BJ (cell line): ENCODE results near the gene PNPLA2. TPM values are rescaled to one million over a fixed set of nuclear protein-coding genes. Genes with fewer than 3 reads are reported as not detected.

Source experiments
- CTCF ChIA-PET: fragments of 350-600 bp; formaldehyde crosslinking; extraction: SDS; loops from one replicate; lab custom pipeline; 2021; ENCODE audit warnings: antibody characterized with exemption, inconsistent platforms; lab: Yijun Ruan, JAX
- POLR2A ChIA-PET: fragments of 300-600 bp; sonication (Branson Sonifier 250); formaldehyde crosslinking; extraction: SDS; loops from one replicate; lab custom pipeline; 2021; ENCODE audit warnings: antibody characterized with exemption; lab: Charles Lee
- DNase-seq: peaks from one replicate; pipeline ENCODE4 v3.0.0-alpha.2; 2011; ENCODE audit warnings: low read depth
- H3K27me3 ChIP-seq: 2 replicates; pipeline ENCODE4 v1.6.0; 2011; ENCODE audit warnings: low read length; ENCODE audit not compliant: control insufficient read depth, insufficient read depth
- H3K36me3 ChIP-seq: 2 replicates; pipeline ENCODE4 v1.5.1; 2011; ENCODE audit warnings: low read length; ENCODE audit not compliant: control insufficient read depth, insufficient read depth
- H3K4me3 ChIP-seq: 2 replicates; pipeline ENCODE4 v1.5.1; 2011; ENCODE audit warnings: low read depth, mild to moderate bottlenecking, control low read depth, low read length
- CTCF ChIP-seq: IDR thresholded peaks from 2 replicates; pipeline ENCODE4 v1.5.1; 2011; ENCODE audit warnings: low read depth, mild to moderate bottlenecking, control low read depth, inconsistent platforms, low read length, moderate library complexity; ENCODE audit not compliant: insufficient read depth
- polyA plus RNA-seq: library from polyadenylated mRNA; depleted of rRNA; stranded (reverse); fragments of >200 nt; gene quantifications from 2 replicates; pipeline ENCODE4 v1.2.3, GENCODE V29; 2011

PNPLA2 gene
- polyA plus RNA-seq, 1 experiment = 53.1 TPM

DNA sequence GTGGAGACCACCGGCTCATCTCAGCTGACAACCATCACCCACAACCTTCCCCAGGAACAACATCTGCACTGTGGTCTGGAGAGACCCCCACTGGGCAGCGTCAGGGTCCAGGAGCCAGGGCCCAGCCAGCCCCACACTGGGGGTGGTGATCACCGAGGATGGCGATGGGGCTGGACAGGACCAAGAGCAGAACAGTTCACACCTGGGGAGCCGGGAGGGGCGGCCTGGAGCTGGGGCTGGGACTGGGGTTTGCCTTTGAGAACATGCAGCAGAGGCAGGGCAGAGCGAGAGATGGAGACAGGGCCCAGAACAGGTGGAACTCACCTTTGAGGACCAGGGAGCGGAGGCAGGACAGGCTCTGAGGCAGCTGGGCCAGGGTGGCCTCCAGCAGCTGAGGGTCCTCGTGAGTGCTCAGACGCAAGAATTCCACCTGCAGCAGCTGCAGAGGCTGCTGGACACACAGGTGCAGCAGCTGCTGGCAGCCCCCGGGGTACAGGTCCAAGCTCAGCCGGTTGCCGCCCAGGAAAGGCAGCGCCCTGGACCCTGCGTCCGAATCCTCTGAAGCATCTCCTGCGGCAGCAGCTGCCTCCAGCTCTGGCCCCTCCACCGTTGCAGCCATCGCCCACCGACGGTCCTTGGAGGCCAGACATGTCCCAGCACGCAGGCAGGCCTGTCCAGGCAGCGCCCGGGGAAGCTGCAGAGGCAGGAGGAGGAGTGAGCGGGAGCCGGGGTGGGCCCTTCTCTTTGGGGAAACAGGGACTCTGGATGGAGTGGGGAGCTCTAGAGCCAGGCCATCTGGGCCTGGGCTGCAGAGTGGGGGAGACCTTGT is 14.7 kb upstream of the PNPLA2 start:
- H3K36me3 ChIP-seq = peaks cover 24% of the 10 kb centered on the region
- no peak for DNase-seq
- peak overlapping the region; percentile 50 for H3K4me3 ChIP-seq
- H3K27me3 ChIP-seq = no peaks in the 10 kb centered on the region
- ChIA-PET CTCF (interaction anchor here (0.6 to 1.9 kb wide), 3 partner anchors 21 to 247 kb away, joined by 3 to 7 read pairs (median 5); no protein-coding TSS in a partner anchor), POLR2A (no interaction called here)
- TF ChIP-seq CTCF = no peak

DNA sequence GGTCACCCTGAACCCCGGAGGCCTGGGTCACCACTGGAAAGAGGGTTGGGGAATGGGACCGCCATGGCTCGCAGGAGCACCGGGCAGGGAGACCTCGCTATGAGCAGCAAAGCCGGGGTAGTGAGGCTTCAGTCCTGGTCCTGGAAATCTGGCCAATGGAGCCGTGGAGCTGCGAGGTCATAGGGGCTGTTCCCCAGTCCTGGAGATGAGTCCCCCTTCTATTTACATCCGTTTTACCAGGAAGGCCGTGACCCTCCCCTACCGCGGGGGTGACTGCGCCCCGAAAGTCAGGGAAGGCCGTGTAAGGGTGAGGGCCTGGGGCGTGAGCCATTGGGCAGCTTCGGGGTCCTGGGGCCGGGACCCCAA is 14.1 kb upstream of the PNPLA2 start:
- DNase-seq = no peak
- ChIA-PET CTCF (interaction anchor here (1.2 to 1.9 kb wide), 2 partner anchors 21 to 247 kb away, joined by 3 to 7 read pairs; no protein-coding TSS in a partner anchor), POLR2A (no interaction called here)
- Histone ChIP-seq H3K27me3 (no peaks in the 10 kb centered on the region), H3K36me3 (peaks cover 24% of the 10 kb centered on the region), H3K4me3 (peak overlapping the region; percentile 50)
- TF ChIP-seq CTCF = no peak

GRCh38 chr11:808427-809286 is 10.1 kb upstream of the PNPLA2 start:
- no peak for TF ChIP-seq CTCF
- peaks cover 21% of the 10 kb centered on the region for H3K36me3 ChIP-seq
- CTCF ChIA-PET = interaction anchor here (0.8 to 0.9 kb wide), 2 partner anchors 11 to 26 kb away, joined by 3 read pairs; no protein-coding TSS in a partner anchor
- peak overlapping the region; percentile 93 for H3K4me3 ChIP-seq
- POLR2A ChIA-PET = interaction anchor here (1.1 to 1.3 kb wide), 2 partner anchors 11 to 35 kb away, joined by 5 to 24 read pairs; partner anchors contain the start of gene PNPLA2
- no peaks in the 10 kb centered on the region for H3K27me3 ChIP-seq
- no peak for DNase-seq

DNA sequence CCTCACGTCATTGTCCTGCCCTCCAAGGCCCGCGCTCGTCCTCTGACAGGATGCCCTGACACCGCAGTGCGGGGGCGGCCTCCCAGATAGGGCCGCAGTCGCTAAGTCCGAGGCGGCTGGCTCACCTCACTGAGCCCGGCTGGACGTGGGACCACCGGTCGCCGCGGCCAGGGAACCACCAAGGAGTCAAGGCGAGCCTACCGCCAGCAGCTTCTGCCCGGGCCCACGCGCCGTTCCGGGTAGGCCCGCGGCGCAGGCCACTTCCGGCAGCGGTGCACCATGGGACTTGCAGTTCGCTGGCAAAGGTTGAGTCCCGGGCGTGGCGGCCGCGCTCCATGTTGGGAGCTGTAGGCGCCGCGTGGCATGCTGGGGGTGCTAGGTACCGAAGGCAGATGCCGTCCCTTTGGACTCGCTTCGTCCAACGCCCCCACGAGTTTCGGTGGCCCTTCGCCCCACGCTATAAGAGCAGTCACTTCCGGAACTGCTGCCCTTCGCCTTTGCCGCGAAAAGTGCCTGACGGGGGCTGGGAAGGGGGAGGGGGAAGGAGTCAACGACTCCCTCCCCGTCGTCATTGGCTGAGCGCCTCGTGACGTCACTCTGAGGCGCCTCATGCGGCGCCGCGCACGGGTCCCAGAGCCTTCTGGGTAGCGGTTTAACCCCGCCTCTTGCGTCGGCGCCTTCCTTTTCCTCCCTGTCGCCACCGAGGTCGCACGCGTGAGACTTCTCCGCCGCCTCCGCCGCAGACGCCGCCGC is 9.3 kb upstream of the PNPLA2 start, which contains the start of gene RPLP2:
RPLP2 (plus strand) TSS at position 681 of the 753 bp plus-strand sequence. CDS start 268 bp downstream, outside the sequence.
- H3K36me3 ChIP-seq = peaks cover 23% of the 10 kb centered on the region
- POLR2A ChIA-PET = interaction anchor here (0.6 to 1.3 kb wide), 3 partner anchors 10 to 83 kb away, joined by 4 to 24 read pairs (median 5); partner anchors contain the start of gene PNPLA2
- no peak for TF ChIP-seq CTCF
- H3K27me3 ChIP-seq = no peaks in the 10 kb centered on the region
- CTCF ChIA-PET = interaction anchor here (0.8 to 0.9 kb wide), 2 partner anchors 10 to 25 kb away, joined by 3 read pairs; no protein-coding TSS in a partner anchor
- peak; percentile 69 for DNase-seq
- peak within 1 kb of the TSS; percentile 93 for H3K4me3 ChIP-seq
